Stimulated activated CD4-positive, alpha-beta T cell treated with anti-CD3 and anti-CD28 coated beads, TNF-alpha, amount 100 ng/mL, for 48 hours (primary cell): ENCODE data around the gene RBM33.

Source experiments
- DNase-seq, 3 donors: peaks; one replicate each; pipeline ENCODE4 v3.0.0-alpha.2; 2020; ENCODE audit warnings: low read depth in 3 of 3

The RBM33 gene

DNA sequence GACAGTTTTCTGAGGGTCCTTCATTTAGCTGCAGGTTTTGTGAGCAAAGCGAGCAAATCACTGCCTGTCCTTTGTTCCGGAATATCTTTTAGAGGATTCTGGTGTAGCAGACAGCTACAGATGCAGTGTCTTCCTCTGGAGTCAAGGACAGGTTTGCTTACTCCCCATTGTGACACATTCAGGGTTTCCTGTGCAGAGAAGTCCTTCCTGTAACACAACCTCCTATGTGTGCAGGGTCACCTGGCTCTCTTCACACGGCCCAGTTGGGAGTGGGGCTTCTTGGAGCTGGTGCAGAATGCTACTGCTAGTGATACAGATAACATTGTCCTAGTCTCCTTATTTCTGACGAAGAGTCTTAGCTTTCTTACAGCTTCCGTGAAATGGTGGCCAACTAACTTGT is 47.9 kb downstream of the RBM33 start:
- no peak for DNase-seq

- no peak for DNase-seq
Measured at GRCh38 chr7:155693826-155694225, 49.4 kb downstream of the RBM33 start.

DNA sequence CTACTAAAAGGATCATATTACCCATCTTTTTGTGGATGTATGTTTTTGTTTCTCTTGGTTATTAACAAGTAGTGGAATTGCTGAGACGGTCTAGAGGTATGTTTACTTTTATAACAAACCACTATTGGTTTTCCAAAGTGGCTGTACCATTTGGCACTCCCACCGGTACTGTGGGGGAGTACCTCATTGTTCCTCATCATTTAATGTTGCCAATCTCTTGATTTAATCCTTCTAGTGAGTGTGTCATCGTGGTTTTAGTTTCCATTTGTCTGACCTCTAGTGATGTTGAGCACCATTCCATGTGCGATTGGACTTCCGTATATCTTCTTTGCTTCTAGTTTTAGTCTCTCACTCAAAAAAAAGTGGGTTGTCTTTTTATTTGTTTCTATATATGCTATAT is 50.4 kb downstream of the RBM33 start:
- DNase-seq, result no peak

GRCh38 chr7:155696747-155697146 is 52.3 kb downstream of the RBM33 start:
- DNase-seq, result no peak

GRCh38 chr7:155698633-155699032 is 54.2 kb downstream of the RBM33 start:
- no peak for DNase-seq

DNA sequence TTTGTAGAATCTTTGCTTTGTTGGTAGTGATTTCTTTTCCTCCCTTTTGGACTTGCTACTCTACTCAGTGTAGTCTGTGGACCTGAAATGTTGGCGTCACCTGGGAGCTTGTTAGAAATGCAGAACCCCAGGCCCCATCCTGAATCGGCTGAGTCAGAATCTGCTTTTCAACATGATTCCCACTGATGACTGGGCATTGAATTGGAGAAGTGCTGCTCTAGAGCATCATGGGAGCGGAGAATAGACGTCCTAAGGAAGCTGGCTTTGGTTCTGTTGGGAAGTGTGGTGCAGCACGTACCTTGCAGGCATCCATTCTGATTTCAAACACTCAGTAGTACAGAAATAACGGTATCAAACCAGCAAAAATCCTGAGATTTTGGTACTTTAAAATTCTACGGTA is 54.7 kb downstream of the RBM33 start:
- DNase-seq, result no peak

GRCh38 chr7:155700847-155701246 is 56.4 kb downstream of the RBM33 start:
- DNase-seq, result no peak

GRCh38 chr7:155701972-155702544 is 57.6 kb downstream of the RBM33 start:
- no peak for DNase-seq

- no peak for DNase-seq
Measured at GRCh38 chr7:155702616-155703015, 58.2 kb downstream of the RBM33 start.

GRCh38 chr7:155705623-155706360 is 61.3 kb downstream of the RBM33 start:
- no peak for DNase-seq

DNA sequence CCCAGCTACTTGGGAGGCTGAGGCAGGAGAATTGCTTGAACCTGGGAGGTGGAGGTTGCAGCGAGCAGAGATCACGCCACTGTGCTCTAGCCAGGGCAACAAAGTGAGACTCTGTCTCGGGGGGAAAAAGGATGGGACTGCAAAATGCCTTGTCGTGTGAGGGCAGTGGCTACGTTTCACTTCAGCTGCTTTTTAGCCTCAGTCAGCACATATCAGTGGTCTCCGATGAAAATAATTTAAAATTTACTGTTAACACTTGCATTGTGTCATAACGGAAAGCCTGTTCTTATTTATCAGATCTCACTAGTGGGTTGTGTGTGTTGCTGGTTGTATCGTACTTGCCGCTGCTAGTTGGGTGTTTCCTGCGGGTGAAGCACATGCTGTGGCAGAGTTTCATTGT is 61.9 kb downstream of the RBM33 start:
- no peak for DNase-seq

DNA sequence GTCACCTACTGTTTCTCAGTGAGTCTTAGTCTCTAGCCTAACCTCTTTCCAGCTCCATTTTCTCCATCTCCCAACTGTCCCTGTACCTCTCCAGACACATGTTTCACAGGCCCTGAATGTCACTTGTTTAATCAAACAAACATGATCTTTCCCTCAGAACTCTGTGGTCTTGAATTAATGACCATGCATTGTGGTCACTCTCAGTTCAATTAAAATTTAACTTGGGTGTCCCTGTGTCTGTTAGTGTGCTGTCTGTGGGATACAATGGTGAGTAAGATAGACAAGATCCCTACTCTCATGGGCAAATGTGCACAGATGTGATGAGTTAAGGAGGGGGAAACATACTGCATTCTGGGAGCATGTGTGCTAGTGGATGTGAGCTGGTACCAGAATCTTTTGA is 65.0 kb downstream of the RBM33 start:
- DNase-seq, result no peak

GRCh38 chr7:155710031-155710430 is 65.6 kb downstream of the RBM33 start:
- no peak for DNase-seq

- DNase-seq, result no peak
Measured at GRCh38 chr7:155710530-155710929, 66.1 kb downstream of the RBM33 start.

DNA sequence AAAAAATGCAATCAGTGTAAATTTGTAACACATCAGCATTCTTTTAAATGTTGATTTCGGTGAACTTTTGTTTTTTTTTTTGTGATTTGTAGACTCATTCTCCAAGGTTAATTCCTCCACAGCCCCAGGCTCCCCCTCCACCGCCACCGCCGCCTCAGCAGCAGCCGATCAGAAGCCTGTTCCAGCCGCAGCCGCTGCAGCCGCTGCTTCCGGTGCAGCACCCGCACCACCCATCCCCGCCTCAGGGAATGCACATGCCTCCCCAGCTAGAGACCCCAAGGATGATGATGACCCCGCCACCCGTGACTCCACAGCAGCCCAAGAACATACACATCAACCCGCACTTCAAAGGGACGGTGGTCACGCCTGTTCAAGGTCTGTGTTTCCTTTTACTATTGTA is 66.6 kb downstream of the RBM33 start:
- DNase-seq, result no peak

DNA sequence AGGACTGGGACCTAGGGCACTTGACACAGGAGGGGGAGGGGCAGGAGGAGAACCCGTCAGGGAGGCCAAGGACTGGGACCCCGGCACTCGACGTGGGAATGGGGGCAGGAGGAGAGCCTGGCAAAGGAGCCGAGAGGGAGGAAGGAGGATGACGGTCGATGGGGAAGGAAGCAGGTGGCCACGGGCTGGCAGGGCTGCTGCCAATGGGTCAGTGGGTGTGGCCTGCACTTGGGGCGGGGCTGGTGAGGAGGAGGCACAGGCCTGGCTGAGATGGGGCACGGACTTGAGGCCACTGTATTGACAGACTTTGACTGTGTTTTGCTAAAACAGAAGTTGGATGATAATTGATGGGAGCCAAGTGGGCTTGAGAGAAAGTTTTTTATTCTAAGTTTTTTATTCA is 68.9 kb downstream of the RBM33 start:
- no peak for DNase-seq

GRCh38 chr7:155714702-155715101 is 70.2 kb downstream of the RBM33 start:
- DNase-seq, result no peak

- no peak for DNase-seq
Measured at GRCh38 chr7:155715111-155715805, 70.8 kb downstream of the RBM33 start.

- DNase-seq, result no peak
Measured at GRCh38 chr7:155717010-155717744, 72.7 kb downstream of the RBM33 start.

GRCh38 chr7:155721056-155721455 is 76.6 kb downstream of the RBM33 start:
- no peak for DNase-seq

GRCh38 chr7:155722118-155722517 is 77.7 kb downstream of the RBM33 start:
- no peak for DNase-seq

GRCh38 chr7:155722936-155723335 is 78.5 kb downstream of the RBM33 start:
- no peak for DNase-seq
